Activated naive CD8-positive, alpha-beta T cell treated with anti-CD3 and anti-CD28 coated beads, Interleukin-2, amount 50 U/mL, for 24 hours (primary cell): ENCODE measurements around the gene NET1.
A peak's percentile ranks its signal among the peaks of the same experiment; 100 is the strongest.

ENCODE experiments used
- ATAC-seq: fragments of 150-1000 bp; cut with Tn5 transposase; one replicate; pipeline ENCODE4 v1.10.0; 2021
- DNase-seq: peaks from one replicate; pipeline ENCODE4 v3.0.0; 2021
- H3K27ac Mint-ChIP-seq: one replicate; pipeline ENCODE4 v1.8.0; 2021; ENCODE audit warnings: mild to moderate bottlenecking, mixed read lengths
- H3K27me3 Mint-ChIP-seq: one replicate; pipeline ENCODE4 v1.8.0; 2021; ENCODE audit warnings: mixed read lengths
- H3K36me3 Mint-ChIP-seq: one replicate; pipeline ENCODE4 v1.8.0; 2021; ENCODE audit warnings: low read depth, mixed read lengths
- H3K4me1 Mint-ChIP-seq: one replicate; pipeline ENCODE4 v1.8.0; 2021; ENCODE audit warnings: mixed read lengths
- H3K4me3 Mint-ChIP-seq: one replicate; pipeline ENCODE4 v1.8.0; 2021; ENCODE audit warnings: mild to moderate bottlenecking, moderate library complexity, mixed read lengths
- H3K9me3 Mint-ChIP-seq: one replicate; pipeline ENCODE4 v1.8.0; 2021; ENCODE audit warnings: mixed read lengths

The NET1 gene

DNA sequence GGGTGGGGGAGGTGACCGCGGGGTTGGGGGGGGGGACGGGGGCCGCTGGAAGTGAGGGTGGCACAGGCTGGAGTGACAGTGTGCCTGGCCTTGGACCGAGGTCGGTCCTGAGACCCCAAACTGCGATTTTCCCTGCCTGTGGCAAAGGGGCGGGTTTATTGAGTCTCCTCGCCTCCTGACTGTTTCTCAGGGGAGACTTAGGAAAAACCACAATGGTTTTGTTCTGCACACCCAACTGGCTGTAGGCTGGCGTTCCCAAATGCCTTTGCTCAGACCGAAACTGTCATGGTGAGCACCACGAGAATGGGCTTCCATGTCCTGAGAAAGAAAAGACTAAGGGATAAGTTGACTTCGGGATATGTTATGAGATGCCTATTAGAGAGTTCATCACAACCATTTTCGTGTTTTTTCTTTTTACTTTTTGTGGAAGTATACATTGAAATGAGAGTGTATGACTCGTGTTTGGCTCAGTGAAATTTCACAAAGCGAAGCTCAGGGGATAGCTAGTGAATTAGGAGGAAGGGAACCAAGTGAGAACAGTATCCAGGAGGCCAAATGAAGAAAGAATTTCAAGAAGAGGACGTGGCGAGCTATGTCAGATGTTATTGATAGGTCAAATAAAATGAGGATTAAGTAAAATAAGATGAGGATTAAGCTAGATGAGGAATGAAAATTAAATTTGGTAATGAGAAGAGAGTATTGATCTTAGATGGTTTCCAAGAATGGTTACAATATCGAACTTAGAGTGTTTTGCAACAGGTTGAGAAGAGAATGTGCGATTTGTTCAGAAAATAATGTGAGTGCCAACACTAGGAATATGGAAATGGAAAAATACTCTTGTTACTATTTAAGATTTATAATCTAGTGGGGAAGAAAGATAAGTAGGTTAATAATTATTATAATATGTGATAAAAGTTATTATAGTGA, 918 bp downstream of the NET1 start:
- Mint-ChIP-seq H3K4me3 (no peak overlapping the region), H3K27ac (no peak overlapping the region), H3K9me3 (peaks cover 3% of the 10 kb centered on the region), H3K27me3 (peaks cover 22% of the 10 kb centered on the region), H3K36me3 (no peaks in the 10 kb centered on the region), H3K4me1 (peaks cover 3% of the 10 kb centered on the region)
- DNase-seq (no peak), ATAC-seq (no peak)

- DNase-seq (no peak), ATAC-seq (no peak)
- Mint-ChIP-seq H3K27ac (no peak overlapping the region), H3K27me3 (peaks cover 6% of the 10 kb centered on the region), H3K4me1 (peaks cover 3% of the 10 kb centered on the region), H3K4me3 (no peak overlapping the region), H3K36me3 (peaks cover 5% of the 10 kb centered on the region), H3K9me3 (peaks cover 24% of the 10 kb centered on the region)
Observed at GRCh38 chr10:5416981-5417380, 4.6 kb downstream of the NET1 start.

DNA sequence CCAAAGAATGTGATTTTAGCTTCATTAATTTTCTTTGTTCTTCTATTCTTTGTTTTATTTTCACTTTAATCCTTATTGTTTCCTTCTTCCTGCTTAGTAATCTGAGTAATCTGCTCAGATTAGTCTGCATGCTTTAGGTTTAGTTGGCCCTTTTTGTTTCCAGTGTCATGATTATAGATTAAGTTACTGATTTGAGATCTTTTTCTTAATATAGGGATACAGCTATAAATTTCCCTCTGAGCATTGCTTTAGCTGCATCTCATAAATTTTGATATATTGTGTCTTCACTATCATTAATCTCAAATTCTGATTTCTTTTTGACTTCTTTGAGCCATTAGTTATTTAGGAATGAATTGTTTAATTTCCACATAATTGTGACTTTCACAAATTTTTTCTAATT, 6.2 kb downstream of the NET1 start:
- H3K36me3 Mint-ChIP-seq, result peaks cover 5% of the 10 kb centered on the region
- H3K27ac Mint-ChIP-seq, result no peak overlapping the region
- peaks cover under 1% of the 10 kb centered on the region for H3K4me1 Mint-ChIP-seq
- H3K27me3 Mint-ChIP-seq, result peaks cover 3% of the 10 kb centered on the region
- no peak for DNase-seq
- H3K9me3 Mint-ChIP-seq, result peaks cover 24% of the 10 kb centered on the region
- no peak overlapping the region for H3K4me3 Mint-ChIP-seq
- no peak for ATAC-seq

GRCh38 chr10:5419466-5420094, 7.2 kb downstream of the NET1 start:
- DNase-seq (no peak), ATAC-seq (no peak)
- Mint-ChIP-seq H3K4me1 (peaks cover 2% of the 10 kb centered on the region), H3K4me3 (no peak overlapping the region), H3K27me3 (peaks cover 3% of the 10 kb centered on the region), H3K27ac (no peak overlapping the region), H3K9me3 (peaks cover 24% of the 10 kb centered on the region), H3K36me3 (peaks cover 5% of the 10 kb centered on the region)

DNA sequence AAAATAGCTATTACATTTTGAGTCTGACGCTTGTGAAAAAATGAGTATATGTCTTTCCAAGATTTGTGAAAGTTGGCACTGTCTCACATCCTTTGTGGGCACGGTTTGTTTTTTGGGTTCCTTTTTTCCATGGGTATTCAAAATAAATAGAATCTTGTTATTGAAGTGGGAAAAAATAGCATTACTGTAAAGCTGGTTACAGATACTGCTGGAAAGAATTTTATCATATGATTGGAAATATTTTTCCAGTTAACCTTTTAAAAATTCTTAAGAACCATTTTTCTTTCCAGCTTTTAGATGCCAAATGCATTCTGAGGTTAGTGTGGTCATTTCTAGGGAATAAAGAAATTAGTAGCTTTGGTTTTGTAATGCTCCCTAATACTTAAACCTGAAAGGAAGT, 11.4 kb downstream of the NET1 start:
- ATAC-seq (no peak), DNase-seq (no peak)
- H3K27ac Mint-ChIP-seq, result no peak overlapping the region
- H3K4me3 Mint-ChIP-seq, result no peak overlapping the region
- H3K4me1 Mint-ChIP-seq, result peaks cover 5% of the 10 kb centered on the region
- no peaks in the 10 kb centered on the region for H3K27me3 Mint-ChIP-seq
- H3K9me3 Mint-ChIP-seq, result peaks cover 16% of the 10 kb centered on the region
- H3K36me3 Mint-ChIP-seq, result peaks cover 9% of the 10 kb centered on the region

DNA sequence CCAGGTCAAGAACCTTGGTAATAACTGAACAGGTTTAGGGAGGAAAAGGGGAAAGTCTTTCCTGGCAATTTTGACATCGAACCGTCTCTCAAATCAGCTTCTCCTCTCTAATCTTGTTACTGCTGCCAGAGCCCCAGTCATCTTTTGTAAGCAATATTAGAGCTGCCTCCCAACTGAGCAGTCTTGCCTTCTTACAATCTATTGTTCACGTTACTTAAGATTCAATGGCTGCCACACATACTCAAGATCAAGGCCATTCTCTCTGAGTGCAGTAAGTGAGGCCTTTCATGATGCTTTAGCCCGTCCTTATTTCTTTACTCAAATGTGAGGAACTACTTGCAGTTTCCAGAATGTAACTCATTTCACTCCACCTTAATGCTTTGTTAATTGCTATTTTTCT, 12.4 kb downstream of the NET1 start:
- ATAC-seq (no peak), DNase-seq (no peak)
- Mint-ChIP-seq H3K36me3 (peaks cover 4% of the 10 kb centered on the region), H3K4me1 (peaks cover 5% of the 10 kb centered on the region), H3K9me3 (peaks cover 6% of the 10 kb centered on the region), H3K4me3 (no peak overlapping the region), H3K27me3 (no peaks in the 10 kb centered on the region), H3K27ac (no peak overlapping the region)

- no peak for ATAC-seq
Observed at GRCh38 chr10:5428133-5428532, 15.8 kb downstream of the NET1 start.

GRCh38 chr10:5433182-5433581, 20.8 kb downstream of the NET1 start:
- peaks cover 12% of the 10 kb centered on the region for H3K36me3 Mint-ChIP-seq
- no peak overlapping the region for H3K4me3 Mint-ChIP-seq
- ATAC-seq (no peak), DNase-seq (no peak)
- no peak overlapping the region for H3K27ac Mint-ChIP-seq
- no peaks in the 10 kb centered on the region for H3K9me3 Mint-ChIP-seq
- H3K4me1 Mint-ChIP-seq, result peaks cover 6% of the 10 kb centered on the region
- peaks cover under 1% of the 10 kb centered on the region for H3K27me3 Mint-ChIP-seq

More at GRCh38 chr10:5428133-5428532, 15.8 kb downstream of the NET1 start:
- Mint-ChIP-seq H3K36me3 (peaks cover 16% of the 10 kb centered on the region), H3K4me3 (no peak overlapping the region), H3K4me1 (peaks cover 5% of the 10 kb centered on the region), H3K27ac (no peak overlapping the region), H3K27me3 (no peaks in the 10 kb centered on the region), H3K9me3 (no peaks in the 10 kb centered on the region)
- no peak for DNase-seq

DNA sequence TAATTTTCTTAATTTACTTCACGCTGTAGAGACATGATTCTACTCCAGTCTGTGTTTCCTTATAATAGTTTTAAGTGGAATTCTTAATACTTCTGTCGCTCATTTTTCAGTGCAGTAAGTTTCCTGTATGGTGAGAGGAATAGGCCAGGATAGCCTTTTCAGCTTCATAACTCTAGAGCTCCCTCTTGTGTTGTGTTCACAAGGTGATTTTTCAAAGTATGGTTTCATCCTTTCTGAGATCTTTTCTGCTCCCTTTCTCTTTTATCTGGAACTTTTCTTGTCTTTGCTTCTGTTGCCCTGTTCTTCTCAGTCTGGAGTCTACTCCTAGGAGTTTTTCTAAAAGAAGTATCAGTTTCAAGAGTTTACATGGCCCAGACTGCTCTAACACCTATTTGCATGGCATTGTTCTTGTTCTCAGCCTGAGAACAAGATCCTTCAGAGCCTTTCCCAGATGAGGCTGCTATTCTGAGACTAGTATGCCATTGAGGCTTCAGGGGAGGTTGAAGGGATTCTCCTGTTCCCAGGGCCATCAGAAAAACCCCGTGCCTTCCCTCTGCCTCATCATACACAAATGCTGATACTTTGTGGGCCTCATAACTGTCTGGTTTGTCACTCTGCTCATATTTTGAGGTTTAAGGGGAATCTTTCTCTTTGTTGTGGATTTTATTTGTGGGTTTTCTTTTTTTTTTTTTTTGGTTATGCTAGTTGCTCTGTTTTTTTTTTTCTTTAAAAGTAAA, 21.8 kb downstream of the NET1 start:
- Mint-ChIP-seq H3K4me3 (no peak overlapping the region), H3K36me3 (peaks cover 12% of the 10 kb centered on the region), H3K27ac (no peak overlapping the region), H3K9me3 (no peaks in the 10 kb centered on the region), H3K27me3 (peaks cover 2% of the 10 kb centered on the region), H3K4me1 (peaks cover 6% of the 10 kb centered on the region)
- DNase-seq, result no peak
- ATAC-seq, result no peak

- Mint-ChIP-seq H3K27ac (no peak overlapping the region), H3K27me3 (peaks cover 2% of the 10 kb centered on the region), H3K36me3 (peaks cover 12% of the 10 kb centered on the region), H3K9me3 (no peaks in the 10 kb centered on the region), H3K4me1 (peaks cover 6% of the 10 kb centered on the region), H3K4me3 (no peak overlapping the region)
- DNase-seq (no peak), ATAC-seq (no peak)
Observed at GRCh38 chr10:5435328-5435727, 23.0 kb downstream of the NET1 start.

GRCh38 chr10:5440206-5440605, 27.8 kb downstream of the NET1 start:
- H3K4me1 Mint-ChIP-seq, result peaks cover 13% of the 10 kb centered on the region
- no peak for ATAC-seq
- DNase-seq, result no peak

DNA sequence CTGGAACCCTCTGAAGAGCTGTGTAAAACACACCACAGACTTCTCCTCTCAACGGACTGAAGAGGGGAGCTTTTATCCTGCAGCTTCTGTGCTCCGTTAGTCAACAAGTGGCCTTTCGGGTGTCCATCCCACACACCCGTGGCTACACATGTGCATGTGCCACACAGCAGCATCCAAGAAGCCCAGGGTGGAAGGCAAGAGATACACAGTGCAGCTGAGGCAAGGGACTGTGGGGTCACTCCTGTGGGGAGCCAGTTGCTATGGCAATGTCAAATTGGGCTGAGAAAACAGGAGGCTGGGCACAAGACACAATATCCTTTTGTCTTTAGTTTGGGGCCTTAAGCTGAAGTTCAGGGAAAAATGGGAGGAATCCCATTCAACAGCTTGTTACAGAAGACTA, 28.7 kb downstream of the NET1 start:
- no peak overlapping the region for H3K4me3 Mint-ChIP-seq
- peaks cover 7% of the 10 kb centered on the region for H3K27me3 Mint-ChIP-seq
- no peaks in the 10 kb centered on the region for H3K9me3 Mint-ChIP-seq
- peaks cover 15% of the 10 kb centered on the region for H3K4me1 Mint-ChIP-seq
- DNase-seq (no peak), ATAC-seq (no peak)
- no peak overlapping the region for H3K27ac Mint-ChIP-seq
- no peaks in the 10 kb centered on the region for H3K36me3 Mint-ChIP-seq

More at GRCh38 chr10:5440206-5440605, 27.8 kb downstream of the NET1 start:
- Mint-ChIP-seq H3K36me3 (no peaks in the 10 kb centered on the region), H3K9me3 (no peaks in the 10 kb centered on the region), H3K27me3 (peaks cover 7% of the 10 kb centered on the region), H3K27ac (no peak overlapping the region), H3K4me3 (no peak overlapping the region)

- Mint-ChIP-seq H3K27me3 (peaks cover 7% of the 10 kb centered on the region), H3K27ac (no peak overlapping the region), H3K4me1 (peaks cover 27% of the 10 kb centered on the region), H3K36me3 (peaks cover 2% of the 10 kb centered on the region), H3K9me3 (no peaks in the 10 kb centered on the region), H3K4me3 (no peak overlapping the region)
- DNase-seq (peak; percentile 18), ATAC-seq (no peak)
Observed at GRCh38 chr10:5442065-5442989, 30.0 kb downstream of the NET1 start.

- peaks cover 33% of the 10 kb centered on the region for H3K4me1 Mint-ChIP-seq
Observed at GRCh38 chr10:5442990-5443370, 30.6 kb downstream of the NET1 start.

More at GRCh38 chr10:5442990-5443370, 30.6 kb downstream of the NET1 start:
- Mint-ChIP-seq H3K27me3 (peaks cover 7% of the 10 kb centered on the region), H3K27ac (no peak overlapping the region), H3K4me3 (no peak overlapping the region), H3K36me3 (peaks cover 2% of the 10 kb centered on the region), H3K9me3 (no peaks in the 10 kb centered on the region)
- ATAC-seq (no peak), DNase-seq (no peak)
